IMR-90 (cell line): Measurements from ENCODE around the gene ITSN1. TPM values are rescaled to one million over a fixed set of nuclear protein-coding genes. Genes with fewer than 3 reads are reported as not detected.

Experiments used
- ATAC-seq: fragments of 200-7000 bp; cut with Tn5 transposase; 2 replicates; pipeline ENCODE4 v1.9.1; 2020; ENCODE audit warnings: low read depth, mild to moderate bottlenecking, moderate library complexity
- BruUV-seq: library from RNA; stranded (reverse); fragments of 400-500 nt; replicated peaks from 2 replicates; lab custom pipeline; 2021; lab: Mats Ljungman, UMichigan
- CTCF ChIA-PET: fragments of 300-600 bp; formaldehyde crosslinking; extraction: SDS; loops from one replicate; lab custom pipeline; 2021; ENCODE audit warnings: antibody characterized with exemption; lab: Yijun Ruan, JAX
- POLR2A ChIA-PET: fragments of 300-600 bp; sonication (Branson Sonifier 250); formaldehyde crosslinking; loops from one replicate; lab custom pipeline; 2022; ENCODE audit warnings: antibody characterized with exemption; ENCODE audit not compliant: unreplicated experiment; lab: Charles Lee
- DNase-seq: peaks from one replicate; pipeline ENCODE4 v3.0.0; 2013
- H2AFZ ChIP-seq: replicated peaks from 2 replicates; pipeline ENCODE3; 2013; ENCODE audit warnings: low read length, mild to moderate bottlenecking; ENCODE audit not compliant: poor library complexity
- H2AK5ac ChIP-seq: 2 replicates; pipeline ENCODE4 v1.6.1; 2013; ENCODE audit warnings: low read depth, low read length, inconsistent platforms
- H2AK9ac ChIP-seq: replicated peaks from 2 replicates; pipeline ENCODE3; 2013; ENCODE audit warnings: mild to moderate bottlenecking, low read depth, low read length, moderate library complexity; ENCODE audit not compliant: poor library complexity
- H2BK120ac ChIP-seq: 2 replicates; pipeline ENCODE4 v1.6.1; 2013; ENCODE audit warnings: low read depth, low read length, inconsistent platforms
- H2BK15ac ChIP-seq: 3 replicates; pipeline ENCODE4 v1.6.1; 2013; ENCODE audit warnings: low read depth, low read length, inconsistent platforms
- H2BK20ac ChIP-seq: 2 replicates; pipeline ENCODE4 v1.6.1; 2013; ENCODE audit warnings: low read depth, mild to moderate bottlenecking, inconsistent platforms, low read length, moderate library complexity
- H2BK5ac ChIP-seq: 2 replicates; pipeline ENCODE4 v1.6.1; 2013; ENCODE audit warnings: mild to moderate bottlenecking, low read depth, low read length, inconsistent platforms; ENCODE audit not compliant: poor library complexity, severe bottlenecking
- H3K14ac ChIP-seq: replicated peaks from 2 replicates; pipeline ENCODE4 v1.6.1; 2013; ENCODE audit warnings: low read depth, low read length, inconsistent platforms
- H3K18ac ChIP-seq: 2 replicates; pipeline ENCODE4 v1.6.1; 2013; ENCODE audit warnings: low read depth, low read length, control low read depth
- H3K23ac ChIP-seq: 2 replicates; pipeline ENCODE4 v1.6.1; 2013; ENCODE audit warnings: low read depth, low read length, inconsistent platforms
- H3K27ac ChIP-seq: 2 replicates; pipeline ENCODE4 v1.5.1; 2013; ENCODE audit warnings: mild to moderate bottlenecking, control low read depth, low read length; ENCODE audit not compliant: insufficient read depth
- H3K27me3 ChIP-seq: 2 replicates; pipeline ENCODE4 v1.6.1; 2013; ENCODE audit warnings: low read length; ENCODE audit not compliant: control insufficient read depth, insufficient read depth
- H3K36me3 ChIP-seq: 2 replicates; pipeline ENCODE4 v1.6.1; 2013; ENCODE audit warnings: low read length, mixed read lengths; ENCODE audit not compliant: control insufficient read depth, insufficient read depth
- H3K4ac ChIP-seq: 2 replicates; pipeline ENCODE4 v1.6.1; 2013; ENCODE audit warnings: low read depth, low read length, inconsistent platforms
- H3K4me1 ChIP-seq: 2 replicates; pipeline ENCODE4 v1.6.1; 2013; ENCODE audit warnings: low read length, mixed read lengths; ENCODE audit not compliant: control insufficient read depth, insufficient read depth
- H3K4me2 ChIP-seq: 2 replicates; pipeline ENCODE4 v1.6.1; 2013; ENCODE audit warnings: low read depth, mild to moderate bottlenecking, control low read depth, low read length, moderate library complexity
- H3K4me3 ChIP-seq: 2 replicates; pipeline ENCODE4 v1.5.1; 2013; ENCODE audit warnings: low read depth, mild to moderate bottlenecking, control low read depth, low read length, moderate library complexity; ENCODE audit not compliant: insufficient read depth
- H3K56ac ChIP-seq: 2 replicates; pipeline ENCODE4 v1.6.1; 2013; ENCODE audit warnings: low read length, inconsistent platforms; ENCODE audit not compliant: insufficient read depth; ENCODE audit errors: extremely low read depth
- H3K79me1 ChIP-seq, 2 experiments: 2 replicates each; pipeline ENCODE4 v1.6.1; 2013; ENCODE audit warnings: low read length in 2 of 2, inconsistent platforms in 1 of 2, low read depth in 1 of 2
- H3K9ac ChIP-seq: 2 replicates; pipeline ENCODE4 v1.6.1; 2013; ENCODE audit warnings: low read depth, low read length, control low read depth
- H3K9me1 ChIP-seq: 2 replicates; pipeline ENCODE4 v1.6.1; 2013; ENCODE audit warnings: low read length, inconsistent platforms; ENCODE audit not compliant: insufficient read depth
- H3K9me3 ChIP-seq: 2 replicates; pipeline ENCODE4 v1.6.1; 2013; ENCODE audit warnings: low read length; ENCODE audit not compliant: control insufficient read depth, insufficient read depth
- H4K20me1 ChIP-seq: 2 replicates; pipeline ENCODE4 v1.6.1; 2013; ENCODE audit warnings: low read length, inconsistent platforms; ENCODE audit not compliant: insufficient read depth
- H4K5ac ChIP-seq: 2 replicates; pipeline ENCODE4 v1.6.1; 2013; ENCODE audit warnings: mild to moderate bottlenecking, low read depth, low read length, control low read depth
- H4K8ac ChIP-seq, 2 experiments: 2 replicates each; pipeline ENCODE4 v1.6.1; 2013; ENCODE audit warnings: low read depth in 2 of 2, low read length in 2 of 2, control low read depth in 1 of 2, inconsistent platforms in 1 of 2
- H4K91ac ChIP-seq: 2 replicates; pipeline ENCODE4 v1.6.1; 2013; ENCODE audit warnings: low read depth, low read length, inconsistent platforms; ENCODE audit not compliant: insufficient read depth
- CEBPB ChIP-seq: IDR thresholded peaks from 2 replicates; pipeline ENCODE4 v1.6.1; 2012; ENCODE audit warnings: low read depth, low read length, improper control_type of control experiment
- CHD1 ChIP-seq: IDR thresholded peaks from 2 replicates; pipeline ENCODE4 v1.6.1; 2012; ENCODE audit warnings: low read depth, low read length, improper control_type of control experiment
- FOS ChIP-seq: fragments of 150-350 bp; IDR thresholded peaks from 2 replicates; pipeline ENCODE4 v1.6.1; 2016; ENCODE audit warnings: low read depth, low read length
- MAZ ChIP-seq: IDR thresholded peaks from 2 replicates; pipeline ENCODE4 v1.6.1; 2012; ENCODE audit warnings: low read depth, mild to moderate bottlenecking, low read length, improper control_type of control experiment, moderate library complexity, borderline replicate concordance
- POLR2A ChIP-seq: IDR thresholded peaks from 2 replicates; pipeline ENCODE4 v1.6.1; 2012; ENCODE audit warnings: mild to moderate bottlenecking, low read depth, low read length
- RAD21 ChIP-seq: IDR thresholded peaks from 2 replicates; pipeline ENCODE4 v1.6.1; 2012; ENCODE audit warnings: low read length, improper control_type of control experiment
- RCOR1 ChIP-seq: IDR thresholded peaks from 2 replicates; pipeline ENCODE4 v1.6.1; 2012; ENCODE audit warnings: mild to moderate bottlenecking, low read length, improper control_type of control experiment; ENCODE audit not compliant: insufficient replicate concordance
- WGBS, 2 experiments: methylation state at CpG; one replicate each; pipeline versions ENCODE4 v1.1.5 to v1.1.7; 2013; ENCODE audit warnings: missing lambda C conversion rate in 2 of 2; ENCODE audit not compliant: insufficient read length in 1 of 2; ENCODE audit errors: extremely low coverage in 2 of 2; 5-methylcytosine and 5-hydroxymethylcytosine counted together
- dilution Hi-C: fragments of 300-500 bp; cut with HindIII; formaldehyde crosslinking; loops from one replicate; pipeline ENCODE4 v1.14.3; 2018; ENCODE audit warnings: low sequenced_read_pairs; ENCODE audit not compliant: unreplicated experiment
- in situ Hi-C: fragments of 300-500 bp; cut with MboI; formaldehyde crosslinking; loops from 3 replicates; pipeline ENCODE4 v1.14.3; 2019; ENCODE audit warnings: low sequenced_read_pairs, inconsistent platforms, mixed read lengths
- intact Hi-C: fragments of 100-400 bp; cut with micrococcal nuclease; formaldehyde crosslinking; loops from 2 replicates; pipeline ENCODE4 v1.10.0; 2022
- polyA plus RNA-seq, 3 experiments: library from polyadenylated mRNA; depleted of rRNA; stranded (reverse); fragments of >200 nt; gene quantifications; 2 replicates each; pipeline ENCODE4 v1.2.3, GENCODE V29; 2012; ENCODE audit warnings: low replicate concordance in 1 of 3
- total RNA-seq: library from RNA; depleted of rRNA; stranded (reverse); fragments of >200 nt; gene quantifications from 2 replicates; pipeline ENCODE4 v1.2.3, GENCODE V29; 2012

Gene ITSN1
- total and polyA plus RNA-seq, 2 of the 4 experiments (the other 2 are of a cell fraction), result 45.4 to 62.0 TPM

DNA sequence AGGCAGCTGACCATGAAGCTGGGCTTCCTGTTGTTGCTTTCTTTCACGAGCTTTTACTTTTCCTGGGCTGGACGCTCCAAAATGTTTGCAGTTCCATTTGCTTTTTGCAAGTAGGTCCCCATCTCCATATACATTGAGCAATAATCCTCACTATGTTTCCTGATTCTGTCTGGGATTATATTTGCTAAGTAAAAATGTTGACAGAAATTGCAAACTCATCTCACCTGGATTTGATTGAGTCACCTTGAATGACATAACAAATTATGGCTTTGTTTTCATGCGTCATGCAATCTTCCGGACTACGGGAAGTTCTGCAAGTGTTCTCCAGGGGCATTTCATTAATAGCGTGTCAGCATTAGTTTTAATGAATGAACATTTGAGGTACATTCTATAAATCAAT, 254.4 kb downstream of the ITSN1 start:
- Histone ChIP-seq H2BK5ac (no peak overlapping the region), H2BK15ac (no peak overlapping the region), H2AK9ac (no peak overlapping the region), H3K18ac (no peak overlapping the region), H3K27ac (no peak overlapping the region), H3K9ac (no peak overlapping the region), H4K5ac (no peak overlapping the region), H3K56ac (no peak overlapping the region), H4K8ac (no peak overlapping the region), H3K23ac (no peak overlapping the region), H4K20me1 (no peaks in the 10 kb centered on the region), H2AK5ac (no peak overlapping the region), H2BK120ac (no peak overlapping the region), H3K27me3 (no peaks in the 10 kb centered on the region), H3K4ac (no peak overlapping the region), H2AFZ (no peak overlapping the region), H3K4me2 (no peak overlapping the region), H3K36me3 (0 out of 2 replicates have a peak, but pooled peaks cover 2% of the 10 kb centered on the region), H3K4me1 (peaks cover 19% of the 10 kb centered on the region), H3K4me3 (no peak overlapping the region), H3K14ac (no peak overlapping the region), H2BK20ac (no peak overlapping the region), H3K9me3 (no peaks in the 10 kb centered on the region), H4K91ac (no peak overlapping the region), H3K9me1 (peaks cover 15% of the 10 kb centered on the region), H3K79me1 (no peaks in the 10 kb centered on the region)
- no TSS peak for BruUV-seq
- ATAC-seq (no peak), DNase-seq (no peak)
- intact Hi-C loops (no loop called here), dilution Hi-C loops (no loop called here), in situ Hi-C loops (no loop called here)
- ChIA-PET POLR2A (no interaction called here), CTCF (no interaction called here)
- no CpG with 5 or more reads among the region's 6 CpGs for WGBS, 2 experiments
- TF ChIP-seq FOS, result no peak
- no peak for TF ChIP-seq RAD21
- no peak for TF ChIP-seq RCOR1
- TF ChIP-seq CHD1, result no peak
- no peak for TF ChIP-seq MAZ
- no peak for TF ChIP-seq CEBPB
- no peak for TF ChIP-seq POLR2A
